ENCODE data around the gene CD4.

CD4 gene

GRCh38 chr12:6770600-6770999, 18.7 kb upstream of the CD4 start:
- Mint-ChIP-seq H3K27ac (peak overlapping the region; percentile 94), H3K4me3 (peak overlapping the region; percentile 88), H3K4me1 (peaks cover 71% of the 10 kb centered on the region), H3K9me3 (no peaks in the 10 kb centered on the region), H3K36me3 (peaks cover 92% of the 10 kb centered on the region)
- ATAC-seq (no peak), DNase-seq (ENCODE audit: low spot score in 2 of 2) (no peak)

GRCh38 chr12:6771091-6771495, 18.2 kb upstream of the CD4 start:
- H3K27ac Mint-ChIP-seq, result peak overlapping the region; percentile 94
- ATAC-seq (no peak), DNase-seq (ENCODE audit: low spot score in 2 of 2) (no peak)
- H3K4me3 Mint-ChIP-seq, result peak overlapping the region; percentile 88
- H3K36me3 Mint-ChIP-seq, result peaks cover 92% of the 10 kb centered on the region
- H3K9me3 Mint-ChIP-seq, result no peaks in the 10 kb centered on the region
- peaks cover 74% of the 10 kb centered on the region for H3K4me1 Mint-ChIP-seq

DNA sequence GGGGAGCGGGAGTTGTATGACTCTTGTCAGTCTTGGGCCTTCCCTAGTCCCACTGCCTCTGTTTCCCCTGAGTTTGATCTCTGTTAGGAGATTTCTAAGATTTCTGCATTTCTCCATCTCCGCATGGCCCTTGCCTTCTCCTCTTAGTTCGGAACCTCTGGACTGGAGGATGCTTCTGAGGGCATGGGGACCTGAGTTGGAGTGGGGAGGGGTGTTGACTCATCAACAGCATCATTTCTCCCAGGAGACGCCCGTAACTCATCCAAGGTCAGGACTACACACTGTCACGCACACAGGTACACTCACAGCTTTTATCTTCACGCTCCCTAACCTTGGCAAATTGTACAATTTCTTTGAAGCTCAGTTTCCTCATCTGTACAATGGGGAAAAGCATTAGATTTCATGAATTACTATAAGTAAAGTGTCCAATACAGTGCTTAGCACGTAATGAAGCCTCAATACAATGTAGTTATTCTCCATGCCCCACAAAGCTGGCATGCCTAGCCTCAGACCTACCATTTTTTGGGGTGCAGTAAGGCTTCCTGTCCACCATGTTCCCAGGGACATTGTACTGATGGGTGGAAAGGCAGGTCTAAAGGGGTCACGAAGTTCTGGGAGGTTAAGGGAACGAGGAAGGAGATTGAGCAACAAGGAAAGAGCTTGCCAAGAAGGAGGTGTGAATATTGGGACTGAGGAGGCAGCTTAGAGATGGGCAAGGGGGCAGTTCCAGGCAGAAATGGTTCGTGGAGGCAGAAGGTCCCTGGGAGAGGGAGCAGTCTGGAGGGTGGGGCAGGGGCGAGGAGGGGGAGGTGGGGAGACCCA, 17.6 kb upstream of the CD4 start:
- Mint-ChIP-seq H3K4me3 (peak overlapping the region; percentile 88), H3K27ac (peak overlapping the region; percentile 94), H3K36me3 (peaks cover 97% of the 10 kb centered on the region), H3K9me3 (no peaks in the 10 kb centered on the region), H3K4me1 (peaks cover 80% of the 10 kb centered on the region)
- ATAC-seq (no peak), DNase-seq (ENCODE audit: low spot score in 2 of 2) (no peak)

GRCh38 chr12:6772331-6772695, 17.0 kb upstream of the CD4 start, which contains the start of gene LAG3:
Gene LAG3 (plus strand): TSS chr12:6772520. CDS start chr12:6772853, 333 bp downstream.
- Mint-ChIP-seq H3K4me1 (peaks cover 84% of the 10 kb centered on the region), H3K27ac (peak within 1 kb of the TSS; percentile 94)
- DNase-seq (ENCODE audit: low spot score in 2 of 2), result peak in 1 of 2 donors; percentile 80

GRCh38 chr12:6772726-6773589, 16.4 kb upstream of the CD4 start:
- Mint-ChIP-seq H3K4me1 (peaks cover 84% of the 10 kb centered on the region), H3K27ac (peak overlapping the region; percentile 94), H3K4me3 (peak overlapping the region; percentile 88), H3K36me3 (peaks cover 98% of the 10 kb centered on the region), H3K9me3 (no peaks in the 10 kb centered on the region)
- ATAC-seq (no peak), DNase-seq (ENCODE audit: low spot score in 2 of 2) (no peak)

More at GRCh38 chr12:6772331-6772695, 17.0 kb upstream of the CD4 start, which contains the start of gene LAG3:
- Mint-ChIP-seq H3K36me3 (peaks cover 98% of the 10 kb centered on the region), H3K4me3 (peak within 1 kb of the TSS; percentile 88), H3K9me3 (no peaks in the 10 kb centered on the region)
- ATAC-seq, result peak; percentile 47

GRCh38 chr12:6773590-6774351, 15.6 kb upstream of the CD4 start:
- H3K9me3 Mint-ChIP-seq, result no peaks in the 10 kb centered on the region
- H3K27ac Mint-ChIP-seq, result peak overlapping the region; percentile 94
- DNase-seq (ENCODE audit: low spot score in 2 of 2) (peak; percentile 57 to 87), ATAC-seq (peak; percentile 41)
- H3K4me3 Mint-ChIP-seq, result peak overlapping the region; percentile 88
- H3K36me3 Mint-ChIP-seq, result peaks cover 98% of the 10 kb centered on the region
- peaks cover 84% of the 10 kb centered on the region for H3K4me1 Mint-ChIP-seq

GRCh38 chr12:6774499-6775062, 14.7 kb upstream of the CD4 start:
- Mint-ChIP-seq H3K4me1 (peaks cover 84% of the 10 kb centered on the region), H3K4me3 (peak overlapping the region; percentile 88), H3K36me3 (peaks cover 98% of the 10 kb centered on the region), H3K9me3 (no peaks in the 10 kb centered on the region), H3K27ac (peak overlapping the region; percentile 94)
- ATAC-seq (peak; percentile 65), DNase-seq (ENCODE audit: low spot score in 2 of 2) (peak in 1 of 2 donors; percentile 89)

DNA sequence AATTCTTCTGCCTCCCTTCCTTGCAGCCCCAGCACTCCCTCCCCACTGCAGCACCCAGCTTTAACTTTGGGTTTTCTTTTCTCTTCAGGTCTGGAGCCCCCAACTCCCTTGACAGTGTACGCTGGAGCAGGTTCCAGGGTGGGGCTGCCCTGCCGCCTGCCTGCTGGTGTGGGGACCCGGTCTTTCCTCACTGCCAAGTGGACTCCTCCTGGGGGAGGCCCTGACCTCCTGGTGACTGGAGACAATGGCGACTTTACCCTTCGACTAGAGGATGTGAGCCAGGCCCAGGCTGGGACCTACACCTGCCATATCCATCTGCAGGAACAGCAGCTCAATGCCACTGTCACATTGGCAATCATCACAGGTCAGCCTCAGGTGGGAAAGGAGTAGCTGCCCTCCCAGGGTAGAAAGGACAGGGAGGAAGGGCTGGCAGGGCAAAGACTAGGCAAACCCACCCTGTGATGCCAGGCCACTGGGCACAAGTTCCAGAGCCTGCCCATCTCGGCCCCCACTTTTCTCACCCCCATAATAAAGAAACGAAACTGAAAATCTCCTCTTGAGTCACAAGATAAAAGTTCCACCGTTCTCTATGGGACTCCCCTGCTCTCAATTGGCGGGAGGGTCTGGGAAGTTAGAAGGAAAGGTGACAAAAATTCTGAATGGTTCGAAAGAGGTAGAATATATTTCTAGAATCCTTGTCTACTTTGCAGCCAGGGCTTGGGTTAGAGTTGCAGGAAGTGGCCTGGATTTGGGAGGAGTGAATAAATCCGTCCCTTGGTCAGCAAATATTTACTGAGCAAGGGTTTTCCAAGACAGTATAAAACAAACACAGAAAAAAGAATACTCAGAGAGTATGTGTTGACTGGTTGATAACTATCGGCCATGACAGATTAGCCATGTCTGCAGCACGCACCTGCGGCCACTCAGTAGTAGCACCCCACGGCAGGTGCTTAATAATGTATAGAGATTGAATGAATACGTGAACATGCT, 13.8 kb upstream of the CD4 start:
- peak in 1 of 2 donors; percentile 72 for DNase-seq (ENCODE audit: low spot score in 2 of 2)
- Mint-ChIP-seq H3K27ac (peak overlapping the region; percentile 94), H3K9me3 (no peaks in the 10 kb centered on the region), H3K4me3 (peak overlapping the region; percentile 88), H3K36me3 (peaks cover 93% of the 10 kb centered on the region), H3K4me1 (peaks cover 84% of the 10 kb centered on the region)
- ATAC-seq, result no peak

GRCh38 chr12:6777386-6777785, 11.9 kb upstream of the CD4 start:
- peak overlapping the region; percentile 88 for H3K4me3 Mint-ChIP-seq
- H3K36me3 Mint-ChIP-seq, result peaks cover 74% of the 10 kb centered on the region
- no peaks in the 10 kb centered on the region for H3K9me3 Mint-ChIP-seq
- peaks cover 75% of the 10 kb centered on the region for H3K4me1 Mint-ChIP-seq
- peak overlapping the region; percentile 94 for H3K27ac Mint-ChIP-seq
- ATAC-seq (no peak), DNase-seq (ENCODE audit: low spot score in 2 of 2) (no peak)

DNA sequence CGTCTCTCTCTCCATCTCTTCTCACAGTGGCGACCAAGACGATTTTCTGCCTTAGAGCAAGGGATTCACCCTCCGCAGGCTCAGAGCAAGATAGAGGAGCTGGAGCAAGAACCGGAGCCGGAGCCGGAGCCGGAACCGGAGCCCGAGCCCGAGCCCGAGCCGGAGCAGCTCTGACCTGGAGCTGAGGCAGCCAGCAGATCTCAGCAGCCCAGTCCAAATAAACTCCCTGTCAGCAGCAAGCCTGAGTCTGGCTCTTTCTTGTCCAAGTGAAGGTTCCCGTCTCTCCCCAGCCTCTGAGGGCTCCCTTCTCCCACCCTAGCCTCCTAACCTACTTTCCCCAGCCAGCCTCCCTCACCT, 11.1 kb upstream of the CD4 start:
- DNase-seq (ENCODE audit: low spot score in 2 of 2), result no peak
- ATAC-seq, result no peak
- Mint-ChIP-seq H3K9me3 (no peaks in the 10 kb centered on the region), H3K4me1 (peaks cover 78% of the 10 kb centered on the region), H3K36me3 (peaks cover 66% of the 10 kb centered on the region), H3K4me3 (peak overlapping the region; percentile 88), H3K27ac (peak overlapping the region; percentile 94)

DNA sequence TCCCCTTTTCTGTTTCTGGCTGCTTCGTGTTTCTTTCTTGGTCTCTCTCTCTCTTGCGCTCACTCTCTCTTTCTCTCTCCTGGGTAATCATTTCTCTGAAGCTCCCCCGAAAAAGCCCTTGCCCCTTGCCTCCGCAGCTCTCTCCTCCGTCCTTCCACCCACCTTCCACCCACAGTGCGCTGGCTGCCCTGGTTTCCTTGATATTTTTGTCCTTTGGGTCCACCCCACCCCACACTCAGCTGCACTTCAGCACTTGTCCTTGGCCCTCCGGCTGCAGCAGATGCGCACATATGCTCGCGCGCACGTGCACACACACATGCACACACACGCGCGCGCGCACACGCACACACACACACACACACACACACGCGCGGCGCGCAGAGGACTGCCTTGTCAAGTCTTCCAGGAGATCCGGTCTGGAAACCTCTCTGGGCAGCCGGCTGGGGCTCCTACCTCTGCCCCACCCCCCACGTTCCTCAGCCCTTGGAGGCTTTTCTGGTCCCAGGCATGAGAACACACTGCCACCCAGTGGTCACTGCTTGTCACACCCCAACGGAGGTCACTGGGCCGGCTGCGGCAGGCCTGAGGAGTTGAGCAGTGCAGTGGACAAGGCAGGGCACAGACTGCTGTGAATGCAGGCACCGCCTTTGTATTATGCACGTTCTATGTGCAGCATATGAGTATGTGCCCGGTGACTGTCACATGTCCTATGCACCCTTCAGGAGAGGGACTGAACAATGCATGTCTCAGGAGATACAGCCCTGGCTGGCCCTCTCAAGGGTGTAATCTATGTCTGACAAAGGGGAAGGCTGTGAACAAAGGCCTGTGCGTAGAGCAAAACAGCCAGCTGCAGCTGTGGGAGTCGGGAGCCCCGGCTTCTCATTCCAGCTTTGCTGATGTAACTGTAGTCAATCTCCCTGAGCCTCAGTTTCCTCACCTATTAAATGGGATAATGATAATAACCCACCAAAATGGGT, 10.5 kb upstream of the CD4 start:
- Mint-ChIP-seq H3K9me3 (no peaks in the 10 kb centered on the region), H3K36me3 (peaks cover 61% of the 10 kb centered on the region), H3K4me3 (peak overlapping the region; percentile 88), H3K27ac (peak overlapping the region; percentile 94), H3K4me1 (peaks cover 84% of the 10 kb centered on the region)
- peak; percentile 81 to 94 for DNase-seq (ENCODE audit: low spot score in 2 of 2)
- peak; percentile 76 for ATAC-seq

DNA sequence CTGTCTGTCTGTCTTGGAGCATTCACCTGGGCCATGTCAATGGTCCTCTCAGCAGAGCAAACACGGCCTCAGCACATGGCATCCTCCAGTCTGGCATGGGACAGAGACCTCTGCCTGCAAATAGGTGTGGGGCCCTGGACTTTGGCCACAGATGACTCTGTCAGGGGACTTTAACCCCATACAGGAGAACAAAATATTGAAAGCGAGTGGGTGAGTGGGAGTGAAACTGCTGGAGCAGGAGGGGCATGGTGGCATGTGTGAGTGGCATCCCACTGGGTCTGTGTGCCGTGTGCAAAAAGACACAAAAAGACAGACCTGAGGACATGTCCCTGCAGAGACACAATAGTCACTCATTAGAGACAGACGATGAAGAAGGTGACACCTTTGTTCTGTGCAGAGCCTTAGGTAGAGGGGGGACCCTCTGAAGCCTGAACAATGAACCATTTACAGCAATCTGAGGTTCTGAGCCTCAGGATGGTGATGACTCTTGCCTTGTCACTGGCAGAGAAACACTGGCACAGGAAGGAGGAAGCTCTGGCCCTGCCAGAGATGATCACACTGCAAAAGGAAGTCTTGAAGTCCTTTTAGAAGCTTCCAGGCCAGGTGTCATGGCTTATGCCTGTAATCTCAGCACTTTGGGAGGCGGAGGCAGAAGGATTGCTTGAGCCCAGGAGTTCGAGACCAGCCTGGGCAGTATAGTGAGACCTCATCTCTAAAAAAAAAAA, 9.5 kb upstream of the CD4 start:
- ATAC-seq, result peak; percentile 27

More for the DNA sequence above, 9.5 kb upstream of the CD4 start:
- H3K4me3 Mint-ChIP-seq, result peak overlapping the region; percentile 88
- peaks cover 78% of the 10 kb centered on the region for H3K4me1 Mint-ChIP-seq
- no peak for DNase-seq (ENCODE audit: low spot score in 2 of 2)
- H3K27ac Mint-ChIP-seq, result peak overlapping the region; percentile 94
- peaks cover 51% of the 10 kb centered on the region for H3K36me3 Mint-ChIP-seq
- H3K9me3 Mint-ChIP-seq, result no peaks in the 10 kb centered on the region
